Stimulated activated effector memory CD8-positive, alpha-beta T cell treated with anti-CD3 and anti-CD28 coated beads, Interleukin-12 subunit alpha, Interleukin-12 subunit beta, amount 100 ng/mL, for 72 hours (primary cell): ENCODE results near the gene NFS1.
A peak's percentile ranks its signal among the peaks of the same experiment; 100 is the strongest.

Experiments
- ATAC-seq: fragments of 150-1000 bp; cut with Tn5 transposase; 2 replicates; pipeline ENCODE4 v1.10.0; 2021
- DNase-seq, 2 donors: peaks; one replicate each; pipeline ENCODE4 v3.0.0; 2021 to 2022; ENCODE audit warnings: low spot score in 2 of 2
- H3K27ac Mint-ChIP-seq: one replicate; pipeline ENCODE4 v1.8.0; 2022; ENCODE audit warnings: mild to moderate bottlenecking, mixed read lengths
- H3K36me3 Mint-ChIP-seq: one replicate; pipeline ENCODE4 v1.8.0; 2022; ENCODE audit warnings: mild to moderate bottlenecking, mixed read lengths
- H3K4me1 Mint-ChIP-seq: one replicate; pipeline ENCODE4 v1.8.0; 2022; ENCODE audit warnings: mixed read lengths
- H3K4me3 Mint-ChIP-seq: one replicate; pipeline ENCODE4 v1.8.0; 2022; ENCODE audit warnings: mild to moderate bottlenecking, mixed read lengths
- H3K9me3 Mint-ChIP-seq: one replicate; pipeline ENCODE4 v1.8.0; 2022; ENCODE audit warnings: mixed read lengths

NFS1 gene

DNA sequence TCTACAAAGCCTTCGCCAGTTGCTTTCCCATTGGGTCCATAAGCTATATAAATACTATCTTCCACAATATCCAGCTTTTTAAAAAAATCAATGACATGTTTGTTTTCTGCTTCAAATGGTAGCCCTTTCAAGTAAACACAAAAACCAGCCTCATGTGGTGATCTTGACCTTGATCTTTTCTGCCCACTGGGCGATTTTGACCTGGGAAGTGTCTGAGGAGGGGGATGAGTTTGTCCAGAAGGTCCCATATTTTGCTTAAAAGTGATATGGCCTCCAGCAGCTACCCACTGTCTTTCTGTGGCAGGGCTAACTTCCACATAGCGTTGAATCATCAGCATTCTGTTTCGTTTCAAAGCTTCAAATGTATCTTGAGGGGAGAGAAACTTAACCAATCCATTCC is 45.3 kb downstream of the NFS1 start:
- Mint-ChIP-seq H3K4me1 (peaks cover 33% of the 10 kb centered on the region), H3K36me3 (peaks cover 10% of the 10 kb centered on the region)
- ATAC-seq, result no peak

DNA sequence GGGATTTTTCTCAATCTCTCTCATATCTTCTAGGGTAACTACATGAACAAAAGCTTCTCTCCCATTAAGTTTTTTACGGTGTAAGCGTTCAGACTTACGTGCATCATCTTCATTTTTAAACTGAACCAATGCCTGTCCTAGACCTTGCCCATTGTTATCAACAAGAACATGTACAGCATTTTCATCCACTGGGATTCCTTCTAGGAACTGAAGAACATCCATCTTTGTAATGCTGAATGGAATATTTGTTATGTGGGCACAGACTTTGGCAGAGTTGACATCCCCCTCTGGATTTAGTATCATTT is 45.8 kb downstream of the NFS1 start:
- H3K9me3 Mint-ChIP-seq, result no peaks in the 10 kb centered on the region
- no peak for DNase-seq
- H3K4me1 Mint-ChIP-seq, result peaks cover 32% of the 10 kb centered on the region
- H3K27ac Mint-ChIP-seq, result no peak overlapping the region
- no peak for ATAC-seq
- peaks cover 5% of the 10 kb centered on the region for H3K36me3 Mint-ChIP-seq
- H3K4me3 Mint-ChIP-seq, result no peak overlapping the region

More for the DNA sequence above, 45.3 kb downstream of the NFS1 start:
- H3K9me3 Mint-ChIP-seq, result no peaks in the 10 kb centered on the region
- no peak overlapping the region for H3K27ac Mint-ChIP-seq
- no peak overlapping the region for H3K4me3 Mint-ChIP-seq
- no peak for DNase-seq

DNA sequence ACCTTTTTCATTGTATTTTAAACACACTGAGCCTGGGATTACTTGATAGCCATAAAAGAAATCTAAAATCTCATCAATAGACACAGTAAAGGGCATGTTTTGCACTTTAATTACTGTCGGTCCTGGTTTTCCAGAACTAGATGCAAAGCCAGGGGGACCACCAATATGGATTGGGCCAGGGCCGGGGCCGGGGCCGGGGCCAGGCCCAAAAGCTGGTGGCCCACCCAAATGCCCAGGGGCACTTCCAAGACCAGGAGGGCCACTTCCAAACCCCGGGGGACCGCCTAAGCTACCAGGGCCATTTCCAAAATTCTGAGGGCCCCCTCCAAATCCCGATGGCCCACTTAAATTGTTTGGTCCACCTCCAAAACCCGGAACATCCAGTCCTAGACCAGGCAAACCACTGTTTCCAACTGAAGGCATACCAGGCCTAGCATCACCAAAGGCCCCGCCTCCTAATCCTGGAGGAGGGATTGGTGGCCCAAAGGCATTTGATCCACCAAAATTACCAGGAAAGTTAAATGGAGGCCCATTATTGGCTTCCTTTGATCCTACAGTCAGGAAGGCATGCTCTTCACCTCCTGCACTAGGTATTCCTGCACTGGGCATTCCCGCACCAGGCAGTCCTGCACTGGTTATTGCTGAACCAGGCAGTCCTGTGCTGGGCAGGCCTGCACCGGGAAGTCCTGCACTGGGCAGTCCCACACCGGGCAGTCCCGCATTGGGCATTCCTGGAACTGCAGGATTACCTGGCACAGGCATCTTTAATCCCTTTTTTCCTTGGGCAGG is 46.3 kb downstream of the NFS1 start:
- Mint-ChIP-seq H3K4me1 (peaks cover 37% of the 10 kb centered on the region), H3K27ac (no peak overlapping the region), H3K4me3 (no peak overlapping the region), H3K36me3 (no peaks in the 10 kb centered on the region), H3K9me3 (no peaks in the 10 kb centered on the region)
- DNase-seq (no peak), ATAC-seq (no peak)

DNA sequence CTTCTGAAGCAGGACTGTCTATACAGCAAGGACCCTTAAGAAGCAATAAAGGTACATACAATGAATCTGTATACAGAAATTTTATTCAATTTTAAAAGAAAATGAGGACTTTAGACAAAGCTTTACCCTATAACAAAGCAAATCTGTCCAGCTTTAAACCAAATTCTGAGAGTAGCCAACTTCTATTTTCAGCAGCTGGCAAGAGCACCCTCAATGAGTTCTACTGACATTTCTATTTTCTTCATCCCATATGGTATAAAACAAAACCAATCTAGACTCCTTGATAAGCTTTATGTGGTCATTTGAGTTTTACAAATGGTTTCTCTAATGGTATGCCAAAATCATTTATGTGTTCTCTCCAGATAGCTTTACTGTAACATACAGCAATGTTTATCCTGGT is 47.2 kb downstream of the NFS1 start:
- Mint-ChIP-seq H3K4me3 (no peak overlapping the region), H3K27ac (no peak overlapping the region)

DNA sequence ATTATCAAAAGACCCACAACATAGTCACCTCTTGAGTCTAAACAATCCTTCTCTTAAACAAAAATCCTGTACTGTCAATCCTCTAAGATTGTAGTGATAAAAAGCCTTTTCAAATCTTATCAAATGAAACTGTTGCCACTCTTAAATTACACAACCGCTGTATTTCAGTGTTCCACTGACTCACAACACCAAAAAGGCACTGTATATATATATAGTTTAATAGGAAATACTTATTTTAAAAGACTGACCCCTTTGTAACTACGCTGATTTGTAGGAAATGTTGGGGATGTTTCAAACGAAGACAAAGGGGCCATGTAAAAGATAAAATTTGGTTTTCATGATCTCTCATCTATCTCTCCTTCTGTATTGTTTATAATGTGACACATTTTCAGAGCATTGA is 48.5 kb downstream of the NFS1 start:
- Mint-ChIP-seq H3K9me3 (no peaks in the 10 kb centered on the region), H3K4me3 (no peak overlapping the region), H3K27ac (peak overlapping the region; percentile 14), H3K36me3 (peaks cover 10% of the 10 kb centered on the region), H3K4me1 (peaks cover 36% of the 10 kb centered on the region)
- no peak for ATAC-seq
- DNase-seq, result no peak

More for the DNA sequence above, 47.2 kb downstream of the NFS1 start:
- Mint-ChIP-seq H3K9me3 (no peaks in the 10 kb centered on the region), H3K36me3 (peaks cover 1% of the 10 kb centered on the region), H3K4me1 (peaks cover 30% of the 10 kb centered on the region)
- DNase-seq, result no peak
- ATAC-seq, result no peak

DNA sequence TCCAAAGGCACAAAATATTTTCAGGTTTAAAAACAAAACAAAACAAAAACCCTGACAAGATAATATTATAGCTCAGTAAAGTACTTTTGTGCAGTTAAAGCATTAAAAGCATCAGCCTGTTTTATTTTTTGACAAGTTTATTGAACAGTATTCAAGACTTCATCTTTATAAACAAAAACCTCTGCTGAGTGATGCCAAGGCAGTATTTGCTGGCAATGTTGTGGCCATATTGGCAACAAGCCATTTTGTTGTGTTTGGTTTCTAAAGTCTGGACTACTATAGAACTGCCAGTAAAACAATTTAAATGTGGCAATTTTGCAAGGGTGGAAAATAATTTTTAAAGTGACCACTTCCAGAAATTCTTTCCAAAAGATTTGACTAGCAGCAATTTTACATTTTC is 50.3 kb downstream of the NFS1 start:
- DNase-seq, result no peak
- H3K9me3 Mint-ChIP-seq, result no peaks in the 10 kb centered on the region
- peaks cover 48% of the 10 kb centered on the region for H3K4me1 Mint-ChIP-seq
- H3K27ac Mint-ChIP-seq, result peak overlapping the region; percentile 12
- no peak overlapping the region for H3K4me3 Mint-ChIP-seq
- no peak for ATAC-seq
- H3K36me3 Mint-ChIP-seq, result peaks cover 13% of the 10 kb centered on the region

DNA sequence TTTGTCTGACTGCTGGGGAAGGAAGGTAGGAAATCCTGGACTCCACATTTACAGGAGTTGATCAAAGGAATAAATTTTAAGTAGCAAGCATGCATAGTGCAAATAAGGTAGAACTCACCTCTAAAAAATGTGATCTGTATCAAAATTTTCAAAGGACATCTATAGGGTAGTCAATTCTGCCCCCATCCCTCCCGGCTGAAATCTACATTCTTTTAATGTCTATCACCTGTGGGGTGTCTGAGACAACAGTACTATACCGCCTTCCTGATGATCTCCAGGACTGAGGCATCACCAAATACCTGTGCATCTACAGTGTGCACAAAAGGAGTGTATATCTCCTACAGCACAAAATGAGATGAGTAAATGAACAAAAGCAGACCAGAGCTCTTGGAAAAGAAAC is 54.3 kb downstream of the NFS1 start:
- no peaks in the 10 kb centered on the region for H3K9me3 Mint-ChIP-seq
- DNase-seq (no peak), ATAC-seq (no peak)
- H3K36me3 Mint-ChIP-seq, result peaks cover 19% of the 10 kb centered on the region
- H3K4me3 Mint-ChIP-seq, result no peak overlapping the region
- H3K27ac Mint-ChIP-seq, result no peak overlapping the region
- H3K4me1 Mint-ChIP-seq, result peaks cover 72% of the 10 kb centered on the region

DNA sequence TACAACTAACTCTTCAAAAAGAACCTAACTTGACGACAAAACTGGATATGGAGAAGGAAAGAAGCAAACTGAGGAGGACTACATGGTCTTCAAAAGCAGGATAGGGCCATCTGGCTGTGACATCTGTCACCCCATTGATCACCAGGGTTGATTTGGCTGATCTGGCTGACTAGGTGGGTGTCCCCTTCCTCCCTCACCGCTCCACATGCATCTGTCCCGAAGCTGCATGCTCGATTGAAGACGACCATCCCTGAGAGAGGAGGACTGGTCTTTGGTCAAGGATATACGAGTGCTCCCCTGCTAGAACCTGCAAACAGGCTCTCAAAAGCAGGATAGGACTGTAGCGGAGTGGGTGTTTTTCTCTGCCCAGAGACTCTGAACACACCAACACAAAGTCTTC is 56.1 kb downstream of the NFS1 start:
- H3K9me3 Mint-ChIP-seq, result no peaks in the 10 kb centered on the region
- peaks cover 19% of the 10 kb centered on the region for H3K36me3 Mint-ChIP-seq
- H3K27ac Mint-ChIP-seq, result no peak overlapping the region
- H3K4me1 Mint-ChIP-seq, result peaks cover 63% of the 10 kb centered on the region
- DNase-seq, result peak in 1 of 2 donors; percentile 45
- no peak overlapping the region for H3K4me3 Mint-ChIP-seq
- no peak for ATAC-seq

DNA sequence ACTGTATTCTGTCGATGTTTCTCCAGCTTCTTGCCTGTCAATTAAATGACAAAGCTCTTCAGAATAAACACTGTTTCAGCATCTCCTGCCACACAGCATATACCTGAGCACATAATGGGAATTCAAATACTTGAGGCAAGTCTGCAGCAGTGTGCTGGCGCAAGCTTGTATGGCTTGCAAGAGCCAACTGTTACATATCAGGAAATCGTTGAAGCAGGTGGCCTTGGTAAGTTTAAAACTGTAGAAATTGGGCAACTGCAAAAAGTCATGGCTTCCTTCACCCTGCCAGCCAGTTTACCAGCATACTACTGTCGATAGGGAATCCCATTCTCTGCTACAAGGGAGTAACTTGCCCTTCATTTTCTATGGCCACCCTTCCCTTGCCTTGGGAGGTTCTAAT is 57.4 kb downstream of the NFS1 start:
- no peak overlapping the region for H3K4me3 Mint-ChIP-seq
- H3K9me3 Mint-ChIP-seq, result no peaks in the 10 kb centered on the region
- peak in 1 of 2 donors; percentile 44 for DNase-seq
- ATAC-seq, result no peak
- H3K36me3 Mint-ChIP-seq, result peaks cover 16% of the 10 kb centered on the region
- H3K4me1 Mint-ChIP-seq, result peaks cover 75% of the 10 kb centered on the region
- H3K27ac Mint-ChIP-seq, result peak overlapping the region; percentile 80

DNA sequence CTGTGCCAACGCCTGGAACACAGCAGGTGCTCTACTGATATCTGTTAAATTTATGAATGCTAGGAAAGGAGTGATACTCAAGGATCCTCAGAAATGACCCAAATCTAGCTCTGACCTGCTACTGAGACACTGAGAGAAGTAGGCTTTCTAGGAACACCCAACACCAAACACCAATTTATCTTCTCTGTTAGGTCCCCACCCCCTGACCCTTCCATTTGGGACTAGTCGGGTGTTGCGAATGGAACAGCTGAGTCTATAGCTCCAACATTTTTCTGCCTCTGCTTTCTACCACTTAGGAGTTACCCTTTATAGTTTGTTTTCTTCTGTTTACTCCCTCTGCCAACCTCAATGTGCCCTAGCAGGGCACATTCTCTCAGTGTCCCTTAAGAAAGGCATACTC is 58.4 kb downstream of the NFS1 start:
- DNase-seq, result peak in 1 of 2 donors; percentile 40
- Mint-ChIP-seq H3K9me3 (no peaks in the 10 kb centered on the region), H3K27ac (peak overlapping the region; percentile 55), H3K36me3 (peaks cover 9% of the 10 kb centered on the region), H3K4me3 (no peak overlapping the region), H3K4me1 (peaks cover 73% of the 10 kb centered on the region)
- no peak for ATAC-seq

DNA sequence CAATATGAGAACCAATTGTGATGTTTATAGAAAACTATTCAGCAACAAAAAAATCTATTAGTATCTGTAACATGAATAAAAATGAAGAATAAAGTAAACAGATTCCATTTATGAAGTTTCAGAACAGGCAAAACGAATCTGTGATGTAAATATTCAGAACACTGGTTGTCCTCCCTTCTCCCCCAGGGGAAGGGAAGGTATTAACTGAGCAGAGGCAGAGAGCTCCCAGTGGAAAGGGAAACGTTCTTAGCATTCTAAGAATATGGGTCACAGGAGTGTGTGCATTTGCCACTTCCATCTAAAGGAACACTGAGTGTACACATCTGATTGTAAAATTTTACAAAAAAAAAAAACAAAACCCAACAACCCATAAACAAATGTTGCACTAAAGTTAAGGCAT is 60.4 kb downstream of the NFS1 start:
- Mint-ChIP-seq H3K27ac (no peak overlapping the region), H3K4me3 (no peak overlapping the region)
- no peak for ATAC-seq

DNA sequence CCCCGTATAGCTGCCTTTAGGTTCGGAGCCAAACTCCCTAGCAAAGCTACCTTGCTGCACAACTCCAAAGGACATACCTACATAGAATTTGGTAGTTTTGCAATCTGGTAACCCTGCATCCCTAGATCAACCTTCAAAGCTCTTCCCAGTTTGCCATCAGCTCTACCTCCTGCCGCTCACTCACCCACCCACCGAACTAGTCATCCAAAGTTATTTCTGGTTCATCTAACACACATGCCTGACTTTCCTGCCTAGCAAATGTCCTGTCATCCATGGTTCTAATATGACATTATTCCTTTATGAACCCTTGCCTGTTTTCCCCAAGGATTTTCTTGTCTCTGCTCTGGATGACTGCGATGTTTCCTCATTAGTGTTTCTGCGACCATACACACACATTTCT is 61.9 kb downstream of the NFS1 start:
- ATAC-seq, result no peak
- no peaks in the 10 kb centered on the region for H3K9me3 Mint-ChIP-seq
- H3K36me3 Mint-ChIP-seq, result peaks cover 12% of the 10 kb centered on the region
- peak overlapping the region; percentile 32 for H3K27ac Mint-ChIP-seq
- H3K4me1 Mint-ChIP-seq, result peaks cover 65% of the 10 kb centered on the region
- H3K4me3 Mint-ChIP-seq, result no peak overlapping the region
- no peak for DNase-seq

More for the DNA sequence above, 60.4 kb downstream of the NFS1 start:
- Mint-ChIP-seq H3K36me3 (peaks cover 15% of the 10 kb centered on the region), H3K9me3 (no peaks in the 10 kb centered on the region), H3K4me1 (peaks cover 72% of the 10 kb centered on the region)
- DNase-seq, result no peak

DNA sequence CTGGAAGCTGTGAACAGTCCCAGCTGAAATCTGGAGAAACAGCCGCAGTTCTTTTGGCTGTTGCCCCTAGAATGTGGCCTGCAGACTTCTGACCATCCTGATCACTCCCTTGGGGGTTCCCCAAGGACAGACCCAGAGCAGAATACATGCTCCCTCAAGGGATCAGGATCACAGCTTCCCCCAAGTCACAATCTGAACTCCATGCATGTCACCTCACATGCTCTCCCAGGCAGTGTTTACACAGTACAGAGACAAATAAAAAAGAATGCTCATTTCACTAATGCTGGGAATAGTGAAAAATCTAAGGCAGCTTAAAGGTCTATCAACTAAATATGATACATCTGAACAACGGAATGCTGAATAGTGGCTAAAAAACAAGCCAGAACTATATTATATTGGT is 63.1 kb downstream of the NFS1 start:
- Mint-ChIP-seq H3K4me1 (peaks cover 54% of the 10 kb centered on the region), H3K9me3 (no peaks in the 10 kb centered on the region), H3K36me3 (peaks cover 24% of the 10 kb centered on the region), H3K4me3 (no peak overlapping the region), H3K27ac (peak overlapping the region; percentile 84)
- no peak for ATAC-seq
- DNase-seq, result no peak

DNA sequence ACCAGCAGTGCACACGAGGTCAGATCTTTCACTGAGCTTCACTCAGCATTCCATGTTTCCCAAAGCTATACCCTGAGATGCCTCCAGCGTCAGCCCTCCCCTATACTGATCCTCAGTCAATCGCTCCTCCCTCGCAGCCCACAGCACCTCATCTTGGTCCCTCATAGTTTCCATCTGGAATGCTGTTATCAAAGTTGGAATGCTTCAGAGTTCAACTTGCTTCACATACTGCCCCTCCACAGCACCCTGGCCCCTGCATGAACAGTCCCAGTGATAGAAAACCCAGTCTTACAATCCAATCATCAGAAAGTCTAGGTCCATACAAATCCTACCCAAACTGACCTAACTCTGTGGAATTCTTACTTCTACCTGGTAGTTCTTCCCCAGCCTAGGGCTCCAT is 63.5 kb downstream of the NFS1 start:
- Mint-ChIP-seq H3K9me3 (no peaks in the 10 kb centered on the region), H3K36me3 (peaks cover 27% of the 10 kb centered on the region), H3K4me1 (peaks cover 50% of the 10 kb centered on the region), H3K4me3 (no peak overlapping the region), H3K27ac (peak overlapping the region; percentile 84)
- ATAC-seq, result no peak
- DNase-seq, result no peak

DNA sequence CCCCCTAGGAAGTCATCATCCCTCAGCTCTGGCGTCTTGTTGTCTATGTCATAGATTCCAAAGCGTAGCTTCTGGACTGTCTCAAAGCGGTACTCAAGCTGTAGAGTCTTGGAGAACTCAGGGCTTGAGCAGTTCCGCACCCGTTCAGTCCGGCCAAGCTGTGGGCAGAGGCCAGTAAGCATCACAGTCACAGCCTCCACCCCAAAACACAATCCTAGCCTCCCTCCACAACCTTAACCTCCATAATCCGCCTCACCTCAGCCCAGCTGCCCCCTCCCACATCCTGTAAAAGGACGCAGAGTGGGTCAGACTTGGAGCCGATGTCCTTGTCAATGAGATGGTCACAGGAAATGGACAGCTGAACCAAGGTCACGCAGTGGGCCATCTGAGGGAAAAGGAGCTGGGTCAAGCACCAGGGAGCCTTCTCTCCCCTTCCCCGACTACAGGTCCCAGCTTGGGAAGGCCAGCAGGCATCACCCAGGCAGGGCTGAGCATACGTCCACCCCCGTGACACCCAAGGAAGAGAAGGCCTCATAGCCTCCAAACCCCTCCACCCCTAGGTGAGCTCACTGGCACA is 66.5 kb downstream of the NFS1 start:
- Mint-ChIP-seq H3K9me3 (no peaks in the 10 kb centered on the region), H3K36me3 (peaks cover 57% of the 10 kb centered on the region), H3K27ac (peak overlapping the region; percentile 24), H3K4me3 (no peak overlapping the region), H3K4me1 (peaks cover 33% of the 10 kb centered on the region)
- ATAC-seq, result no peak
- no peak for DNase-seq

DNA sequence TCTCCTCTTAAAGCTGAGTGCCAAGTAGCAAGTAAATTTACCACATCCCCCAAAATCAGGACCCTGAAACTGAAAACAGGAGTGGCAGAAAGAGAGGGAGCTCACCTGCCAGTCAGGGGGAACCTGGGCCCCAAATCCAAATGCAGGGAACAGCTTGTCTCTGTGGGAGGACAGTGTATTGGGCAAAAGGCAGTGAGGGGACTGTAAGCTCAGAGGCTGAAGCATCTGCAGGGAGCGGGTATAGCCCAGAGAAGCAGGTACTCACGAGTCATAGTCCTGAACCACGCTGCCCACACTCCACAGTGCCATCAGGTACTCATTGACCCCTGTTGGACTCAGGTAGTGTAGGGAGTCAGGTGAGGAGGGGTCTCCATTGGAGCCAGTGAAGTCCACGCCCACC is 68.5 kb downstream of the NFS1 start:
- no peaks in the 10 kb centered on the region for H3K9me3 Mint-ChIP-seq
- H3K4me3 Mint-ChIP-seq, result no peak overlapping the region
- H3K27ac Mint-ChIP-seq, result no peak overlapping the region
- H3K36me3 Mint-ChIP-seq, result peaks cover 77% of the 10 kb centered on the region
- DNase-seq (no peak), ATAC-seq (peak; percentile 37)
- H3K4me1 Mint-ChIP-seq, result peaks cover 17% of the 10 kb centered on the region
